ENCODE results near the gene IGSF21.

DNA sequence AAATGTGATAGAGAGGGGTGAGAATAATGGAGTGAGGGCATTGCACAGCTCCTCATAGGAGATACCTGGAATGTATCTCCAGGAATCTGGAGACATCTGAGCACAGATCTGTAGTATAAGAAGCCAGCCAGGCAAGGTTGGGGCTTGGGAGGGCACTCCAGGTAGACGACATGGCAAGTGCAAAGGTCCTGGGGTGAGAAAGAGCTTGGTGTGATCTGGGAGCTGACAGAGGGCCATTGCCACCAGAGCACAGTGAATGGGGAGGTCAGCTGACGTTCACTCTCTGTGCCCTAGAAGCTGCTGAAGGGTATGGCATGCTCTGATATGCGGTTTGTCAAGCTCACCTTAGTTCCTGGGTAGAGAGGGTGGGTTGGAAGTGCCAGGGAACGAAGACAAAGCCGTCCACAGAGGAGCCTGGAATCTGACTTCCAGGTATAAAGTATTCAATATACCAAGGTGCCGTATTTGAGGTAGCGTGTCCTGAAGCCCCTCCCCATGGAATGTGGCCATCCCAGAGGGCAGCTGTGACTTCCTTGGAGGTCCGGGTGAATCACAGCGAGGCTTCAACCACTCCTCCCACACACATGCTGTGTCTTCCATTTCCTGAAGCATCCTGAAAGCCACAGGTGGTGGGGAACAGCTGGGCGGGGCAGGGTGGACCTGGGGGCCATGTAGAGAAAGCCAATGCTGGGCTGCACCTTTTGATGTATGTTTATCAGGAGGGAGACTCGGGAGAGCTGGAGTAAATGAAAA is 190.5 kb downstream of the IGSF21 start:
- TF ChIP-seq, protein P1, sequence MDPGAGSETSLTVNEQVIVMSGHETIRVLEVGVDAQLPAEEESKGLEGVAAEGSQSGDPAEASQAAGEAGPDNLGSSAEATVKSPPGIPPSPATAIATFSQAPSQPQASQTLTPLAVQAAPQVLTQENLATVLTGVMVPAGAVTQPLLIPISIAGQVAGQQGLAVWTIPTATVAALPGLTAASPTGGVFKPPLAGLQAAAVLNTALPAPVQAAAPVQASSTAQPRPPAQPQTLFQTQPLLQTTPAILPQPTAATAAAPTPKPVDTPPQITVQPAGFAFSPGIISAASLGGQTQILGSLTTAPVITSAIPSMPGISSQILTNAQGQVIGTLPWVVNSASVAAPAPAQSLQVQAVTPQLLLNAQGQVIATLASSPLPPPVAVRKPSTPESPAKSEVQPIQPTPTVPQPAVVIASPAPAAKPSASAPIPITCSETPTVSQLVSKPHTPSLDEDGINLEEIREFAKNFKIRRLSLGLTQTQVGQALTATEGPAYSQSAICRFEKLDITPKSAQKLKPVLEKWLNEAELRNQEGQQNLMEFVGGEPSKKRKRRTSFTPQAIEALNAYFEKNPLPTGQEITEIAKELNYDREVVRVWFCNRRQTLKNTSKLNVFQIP (CRISPR knock-in tag; IDR thresholded peaks at IDR 0.05; ENCODE audit: borderline replicate concordance, low read depth): no peak
- TF ChIP-seq ARNTL (CRISPR knock-in tag; IDR thresholded peaks at IDR 0.05; ENCODE audit: borderline replicate concordance, low read depth) (no peak), TOX (CRISPR knock-in tag; IDR thresholded peaks at IDR 0.05; ENCODE audit: borderline replicate concordance) (no peak)
- TF ChIP-seq, protein P2, sequence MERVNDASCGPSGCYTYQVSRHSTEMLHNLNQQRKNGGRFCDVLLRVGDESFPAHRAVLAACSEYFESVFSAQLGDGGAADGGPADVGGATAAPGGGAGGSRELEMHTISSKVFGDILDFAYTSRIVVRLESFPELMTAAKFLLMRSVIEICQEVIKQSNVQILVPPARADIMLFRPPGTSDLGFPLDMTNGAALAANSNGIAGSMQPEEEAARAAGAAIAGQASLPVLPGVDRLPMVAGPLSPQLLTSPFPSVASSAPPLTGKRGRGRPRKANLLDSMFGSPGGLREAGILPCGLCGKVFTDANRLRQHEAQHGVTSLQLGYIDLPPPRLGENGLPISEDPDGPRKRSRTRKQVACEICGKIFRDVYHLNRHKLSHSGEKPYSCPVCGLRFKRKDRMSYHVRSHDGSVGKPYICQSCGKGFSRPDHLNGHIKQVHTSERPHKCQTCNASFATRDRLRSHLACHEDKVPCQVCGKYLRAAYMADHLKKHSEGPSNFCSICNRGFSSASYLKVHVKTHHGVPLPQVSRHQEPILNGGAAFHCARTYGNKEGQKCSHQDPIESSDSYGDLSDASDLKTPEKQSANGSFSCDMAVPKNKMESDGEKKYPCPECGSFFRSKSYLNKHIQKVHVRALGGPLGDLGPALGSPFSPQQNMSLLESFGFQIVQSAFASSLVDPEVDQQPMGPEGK (CRISPR knock-in tag; IDR thresholded peaks at IDR 0.05; ENCODE audit: borderline replicate concordance): no peak

Measured in SK-N-SH treated with all-trans-retinoic acid at 6 μM for 48 hours (cell line).